ENCODE results near the gene CCDC91. TPM values are rescaled to one million over a fixed set of nuclear protein-coding genes. Genes with fewer than 3 reads are reported as not detected.
"Not testable (repeated sequence)": the region's sequence is repeated elsewhere in the genome, so short reads cannot be mapped to it uniquely, and the experiment has no call there.

CCDC91 gene
- total RNA-seq, 2 donors from 2014 or later = 62.5 to 65.3 TPM

DNA sequence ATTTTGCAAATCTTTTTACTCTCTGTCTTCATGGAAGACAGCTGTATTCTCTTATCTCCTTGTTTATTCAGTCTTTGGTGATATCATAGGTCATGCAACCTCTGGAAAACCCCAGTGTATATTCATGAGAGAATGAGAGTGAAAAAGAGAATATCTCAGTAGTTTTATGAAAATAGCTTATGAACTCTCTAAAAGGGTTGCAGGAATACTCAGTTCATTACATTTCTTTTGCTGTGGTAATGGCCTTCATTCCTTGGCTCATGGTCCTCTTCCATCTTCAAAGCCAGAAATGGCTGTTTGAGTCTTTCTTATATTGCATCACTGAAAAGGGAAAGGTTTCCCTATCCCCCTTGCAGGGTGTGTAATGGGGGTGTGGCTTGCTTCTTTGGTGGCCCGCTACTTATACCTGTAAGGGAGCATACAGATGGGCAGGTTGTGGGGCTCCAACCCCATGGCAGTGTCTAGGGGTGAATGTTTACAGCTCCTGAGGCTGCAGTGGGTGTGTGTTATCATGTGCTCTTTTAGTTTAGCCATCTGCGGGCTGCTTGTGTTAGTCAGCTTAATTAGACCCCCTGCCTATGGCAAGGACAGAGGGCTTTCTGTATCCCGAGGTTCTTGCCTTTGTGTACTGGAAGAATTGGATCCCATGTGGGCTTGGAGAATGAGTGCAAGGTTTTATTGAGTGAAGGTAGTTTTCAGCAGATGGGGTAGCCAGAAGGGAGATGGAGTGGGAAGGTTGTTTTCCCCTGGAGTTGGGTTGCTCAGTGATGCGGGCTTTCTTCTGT is 150.2 kb downstream of the CCDC91 start:
- Mint-ChIP-seq H3K27ac (no peak overlapping the region), H3K27me3 (no peaks in the 10 kb centered on the region), H3K4me1 (peaks cover 9% of the 10 kb centered on the region), H3K36me3 (ENCODE audit: low read depth) (peaks cover 10% of the 10 kb centered on the region), H3K4me3 (no peak overlapping the region)
- DNase-seq (no peak), ATAC-seq (no peak)
- no peaks in the 10 kb centered on the region for H3K9me3 ChIP-seq (ENCODE audit: control insufficient read depth, low read length, poor library complexity, severe bottlenecking)

DNA sequence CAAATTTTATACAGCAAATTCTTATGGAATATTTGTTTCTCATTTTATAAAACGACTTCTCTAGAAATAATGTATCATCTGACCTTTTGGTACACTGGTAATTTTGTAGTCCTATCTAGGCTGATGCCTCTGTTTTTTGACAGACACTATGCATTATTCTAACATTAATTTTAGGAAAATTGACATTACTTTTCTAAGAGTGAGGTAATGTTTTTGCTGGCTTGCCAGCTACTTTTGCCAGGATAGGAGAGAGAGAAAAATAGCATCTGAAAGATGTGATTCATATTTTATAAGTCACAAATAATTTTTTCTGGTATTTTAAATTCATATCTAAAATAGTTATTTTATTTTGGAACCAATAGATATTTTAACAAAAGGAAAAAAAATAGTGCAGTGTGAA is 153.5 kb downstream of the CCDC91 start:
- no peaks in the 10 kb centered on the region for H3K27me3 Mint-ChIP-seq
- ATAC-seq = no peak
- no peak overlapping the region for H3K4me3 Mint-ChIP-seq
- H3K9me3 ChIP-seq (ENCODE audit: control insufficient read depth, low read length, poor library complexity, severe bottlenecking) = no peaks in the 10 kb centered on the region
- no peak overlapping the region for H3K27ac Mint-ChIP-seq
- H3K4me1 Mint-ChIP-seq = peaks cover 9% of the 10 kb centered on the region
- DNase-seq = no peak
- H3K36me3 Mint-ChIP-seq (ENCODE audit: low read depth) = peaks cover 8% of the 10 kb centered on the region

DNA sequence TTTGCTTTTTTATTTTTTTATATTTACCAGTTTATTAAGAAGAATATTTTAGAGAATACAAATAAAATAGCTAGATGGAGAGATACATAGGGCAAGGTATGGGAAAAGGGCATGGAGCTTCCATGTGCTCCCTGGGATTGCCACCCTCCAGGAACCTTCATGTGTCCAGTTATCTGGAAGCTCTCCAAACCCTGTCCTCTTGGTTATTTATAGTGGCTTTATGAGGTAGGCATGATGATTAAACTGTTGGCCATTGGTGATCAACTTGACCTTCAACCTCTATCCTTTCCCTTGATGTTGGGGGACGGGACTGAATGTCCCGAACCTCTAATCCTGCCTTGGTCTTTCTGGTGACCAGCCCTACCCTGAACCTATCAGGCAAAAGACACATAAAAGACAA is 156.3 kb downstream of the CCDC91 start:
- H3K4me1 Mint-ChIP-seq = peaks cover 7% of the 10 kb centered on the region
- DNase-seq (no peak), ATAC-seq (no peak)
- H3K27me3 Mint-ChIP-seq = no peaks in the 10 kb centered on the region
- H3K27ac Mint-ChIP-seq = no peak overlapping the region
- H3K36me3 Mint-ChIP-seq (ENCODE audit: low read depth) = peaks cover 4% of the 10 kb centered on the region
- no peaks in the 10 kb centered on the region for H3K9me3 ChIP-seq (ENCODE audit: control insufficient read depth, low read length, poor library complexity, severe bottlenecking)
- H3K4me3 Mint-ChIP-seq = no peak overlapping the region

DNA sequence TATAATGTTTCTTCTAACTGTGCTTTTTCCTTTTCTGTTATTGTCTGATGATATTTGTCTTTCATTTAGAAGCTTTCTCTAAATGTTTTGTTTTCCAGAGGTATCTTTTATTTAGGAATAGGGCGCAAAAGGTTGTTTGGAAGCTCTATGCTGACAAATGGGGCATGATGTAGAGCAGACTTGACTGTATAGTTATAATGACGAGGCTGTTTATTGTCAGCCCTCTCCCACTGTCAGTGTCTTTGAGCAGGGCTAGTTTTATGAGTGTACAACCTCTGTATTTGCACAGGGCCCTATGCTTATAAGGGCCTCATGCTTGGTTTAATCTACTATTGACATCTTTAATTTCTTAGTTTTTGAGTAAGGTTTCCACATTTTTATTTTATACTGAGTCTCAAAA is 158.9 kb downstream of the CCDC91 start:
- ATAC-seq = no peak
- no peak for DNase-seq
- Mint-ChIP-seq H3K36me3 (ENCODE audit: low read depth) (peaks cover 6% of the 10 kb centered on the region), H3K4me3 (no peak overlapping the region), H3K27me3 (no peaks in the 10 kb centered on the region), H3K27ac (no peak overlapping the region), H3K4me1 (peaks cover 2% of the 10 kb centered on the region)
- no peaks in the 10 kb centered on the region for H3K9me3 ChIP-seq (ENCODE audit: control insufficient read depth, low read length, poor library complexity, severe bottlenecking)

DNA sequence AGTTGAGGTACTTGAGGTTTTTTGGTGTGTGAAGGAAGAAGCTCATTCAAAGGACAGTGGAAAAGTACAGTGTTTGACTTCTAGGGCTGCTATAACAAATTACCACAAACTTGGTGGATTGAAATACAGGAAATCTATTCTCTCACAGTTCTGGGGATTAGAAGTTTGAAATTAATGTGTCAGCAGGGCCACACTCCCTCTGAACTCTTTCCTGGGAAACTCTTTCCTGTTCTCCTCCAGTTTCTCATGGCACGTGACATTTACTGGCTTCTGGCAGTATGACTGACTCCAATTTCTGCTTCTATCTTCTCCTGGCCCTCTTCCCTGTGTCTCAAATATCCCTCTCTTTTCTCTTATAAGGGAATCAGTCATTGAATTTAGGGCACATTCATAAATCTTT is 160.2 kb downstream of the CCDC91 start:
- H3K36me3 Mint-ChIP-seq (ENCODE audit: low read depth) = peaks cover 7% of the 10 kb centered on the region
- H3K4me1 Mint-ChIP-seq = peaks cover 2% of the 10 kb centered on the region
- H3K9me3 ChIP-seq (ENCODE audit: control insufficient read depth, low read length, poor library complexity, severe bottlenecking) = no peaks in the 10 kb centered on the region
- no peak overlapping the region for H3K27ac Mint-ChIP-seq
- DNase-seq (no peak), ATAC-seq (no peak)
- no peak overlapping the region for H3K4me3 Mint-ChIP-seq
- H3K27me3 Mint-ChIP-seq = no peaks in the 10 kb centered on the region

DNA sequence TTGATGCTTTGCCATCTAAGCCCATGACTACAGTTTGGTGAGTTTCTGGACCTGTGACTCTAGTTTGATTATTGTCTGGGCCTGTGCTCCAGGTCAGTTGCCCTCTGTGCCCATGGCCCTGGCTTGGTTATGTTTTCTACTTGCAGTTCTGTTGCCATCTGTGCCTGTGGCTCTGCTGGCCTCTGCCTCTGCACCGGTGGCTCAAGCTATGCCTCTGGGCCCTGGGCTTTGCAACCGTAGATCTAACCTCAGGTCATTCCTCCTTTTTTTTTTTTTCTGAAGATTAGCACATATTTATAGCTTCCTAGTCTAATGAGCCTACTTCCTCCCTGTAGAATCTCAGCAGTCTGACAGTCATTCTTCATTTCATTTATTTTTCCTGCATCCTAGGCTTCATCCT is 161.2 kb downstream of the CCDC91 start:
- no peak for ATAC-seq
- DNase-seq = no peak
- no peaks in the 10 kb centered on the region for H3K9me3 ChIP-seq (ENCODE audit: control insufficient read depth, low read length, poor library complexity, severe bottlenecking)
- Mint-ChIP-seq H3K27ac (no peak overlapping the region), H3K27me3 (no peaks in the 10 kb centered on the region), H3K4me1 (peaks cover 5% of the 10 kb centered on the region), H3K36me3 (ENCODE audit: low read depth) (peaks cover 7% of the 10 kb centered on the region), H3K4me3 (no peak overlapping the region)

DNA sequence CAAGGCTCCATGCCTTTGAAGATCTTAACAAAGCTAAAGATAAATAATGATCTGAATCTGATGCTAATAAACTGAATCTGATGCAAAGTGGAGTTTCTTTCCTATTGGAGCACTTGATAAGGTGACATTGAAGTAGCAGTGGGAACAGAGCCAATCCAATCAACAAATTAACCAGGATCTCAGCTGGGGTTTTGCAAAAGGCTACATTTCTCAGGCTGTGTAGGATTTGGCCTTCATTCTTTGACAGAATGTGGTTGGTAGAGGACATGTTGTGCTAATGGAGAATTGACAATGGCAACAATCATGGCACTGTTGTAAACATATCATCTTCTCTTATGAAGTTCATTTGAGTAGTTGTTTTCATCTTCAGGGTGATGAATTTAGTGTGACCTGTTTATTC is 164.9 kb downstream of the CCDC91 start:
- Mint-ChIP-seq H3K27ac (no peak overlapping the region), H3K4me3 (no peak overlapping the region), H3K4me1 (peaks cover 4% of the 10 kb centered on the region), H3K27me3 (no peaks in the 10 kb centered on the region), H3K36me3 (ENCODE audit: low read depth) (peaks cover 7% of the 10 kb centered on the region)
- DNase-seq = no peak
- no peak for ATAC-seq
- no peaks in the 10 kb centered on the region for H3K9me3 ChIP-seq (ENCODE audit: control insufficient read depth, low read length, poor library complexity, severe bottlenecking)

DNA sequence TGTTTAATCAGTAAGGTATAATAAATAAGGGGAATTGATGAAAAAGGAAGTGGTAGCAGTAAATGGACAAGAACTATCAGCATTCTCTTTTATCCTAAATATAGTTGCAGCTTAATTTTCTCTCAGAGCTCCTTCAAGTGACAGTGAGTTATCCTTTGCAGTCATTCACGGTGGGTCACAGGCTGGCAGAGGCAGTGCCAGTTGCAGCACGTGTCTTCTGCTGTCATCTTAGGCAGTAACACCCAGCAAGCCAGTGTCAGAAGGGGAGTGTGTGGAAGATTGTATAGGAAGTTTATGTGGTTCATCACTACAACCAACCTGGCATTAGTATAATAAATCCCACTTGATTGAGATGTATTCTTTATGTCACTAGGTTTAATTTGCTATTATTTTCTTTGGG is 170.0 kb downstream of the CCDC91 start:
- Mint-ChIP-seq H3K4me3 (no peak overlapping the region), H3K36me3 (ENCODE audit: low read depth) (peaks cover 5% of the 10 kb centered on the region), H3K27me3 (no peaks in the 10 kb centered on the region), H3K4me1 (peaks cover 4% of the 10 kb centered on the region), H3K27ac (no peak overlapping the region)
- ATAC-seq (no peak), DNase-seq (no peak)
- no peaks in the 10 kb centered on the region for H3K9me3 ChIP-seq (ENCODE audit: control insufficient read depth, low read length, poor library complexity, severe bottlenecking)

DNA sequence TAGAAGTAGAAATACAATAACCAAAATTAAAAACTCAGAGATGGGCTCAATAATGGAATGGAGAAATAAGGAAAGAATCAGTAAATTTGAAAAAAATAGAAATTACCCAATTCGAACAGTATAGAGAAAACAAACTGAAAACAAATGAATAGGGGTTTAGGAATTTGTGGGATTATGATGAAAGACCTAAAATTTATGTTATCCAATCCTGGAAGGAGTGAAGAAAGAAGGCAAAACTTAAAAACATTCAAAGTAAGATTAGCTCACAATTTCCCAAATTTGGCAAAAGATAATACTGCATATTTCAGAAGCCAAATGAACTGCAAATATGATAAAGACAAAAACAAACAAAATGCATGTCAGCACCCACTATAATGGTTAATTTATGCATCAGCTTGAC is 177.1 kb downstream of the CCDC91 start:
- DNase-seq = no peak
- Mint-ChIP-seq H3K27ac (no peak overlapping the region), H3K4me1 (no peaks in the 10 kb centered on the region), H3K27me3 (no peaks in the 10 kb centered on the region), H3K4me3 (no peak overlapping the region), H3K36me3 (ENCODE audit: low read depth) (peaks cover 16% of the 10 kb centered on the region)
- H3K9me3 ChIP-seq (ENCODE audit: control insufficient read depth, low read length, poor library complexity, severe bottlenecking) = peaks cover 12% of the 10 kb centered on the region
- ATAC-seq = no peak

DNA sequence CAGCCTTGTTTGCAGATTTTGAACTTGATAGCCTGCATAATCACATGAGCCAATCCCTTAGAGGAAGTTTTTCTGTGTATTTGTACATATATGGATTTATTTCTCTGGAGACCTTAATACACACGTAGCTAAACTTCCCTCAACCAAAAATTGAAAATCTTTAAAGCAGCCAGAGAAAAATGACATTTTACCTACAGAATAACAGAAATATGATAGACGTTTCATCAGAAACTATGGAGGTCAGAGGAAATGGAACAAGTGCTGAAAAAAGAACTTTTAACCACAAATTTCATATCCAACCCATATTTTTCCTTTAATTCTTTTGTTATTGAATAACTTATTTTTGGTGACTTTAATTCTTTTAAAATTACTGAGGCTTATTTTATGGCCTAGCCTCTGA is 177.7 kb downstream of the CCDC91 start:
- Mint-ChIP-seq H3K4me3 (no peak overlapping the region), H3K27me3 (no peaks in the 10 kb centered on the region), H3K4me1 (no peaks in the 10 kb centered on the region), H3K27ac (no peak overlapping the region), H3K36me3 (ENCODE audit: low read depth) (peaks cover 16% of the 10 kb centered on the region)
- ATAC-seq (no peak), DNase-seq (no peak)
- peaks cover 12% of the 10 kb centered on the region for H3K9me3 ChIP-seq (ENCODE audit: control insufficient read depth, low read length, poor library complexity, severe bottlenecking)

DNA sequence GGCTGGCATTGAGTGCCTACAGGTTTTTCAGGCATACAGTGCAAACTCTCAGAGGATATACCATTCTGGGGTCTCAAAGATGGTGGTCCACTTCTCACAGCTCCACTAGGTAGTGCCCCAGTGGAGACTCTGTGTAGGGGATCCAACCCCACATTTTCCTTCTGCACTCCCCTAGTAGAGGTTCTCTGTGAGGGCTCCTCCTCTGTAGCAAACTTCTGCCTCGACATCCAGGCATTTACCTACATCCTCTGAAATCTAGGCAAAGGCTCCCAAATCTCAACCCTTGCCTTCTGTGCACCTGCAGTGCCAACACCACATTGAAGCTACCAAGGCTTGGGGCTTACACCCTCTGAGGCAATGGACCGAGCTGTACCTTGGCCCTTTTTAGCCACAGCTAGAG is 179.2 kb downstream of the CCDC91 start:
- Mint-ChIP-seq H3K27ac (no peak overlapping the region), H3K4me3 (no peak overlapping the region), H3K27me3 (no peaks in the 10 kb centered on the region), H3K4me1 (no peaks in the 10 kb centered on the region), H3K36me3 (ENCODE audit: low read depth) (peaks cover 22% of the 10 kb centered on the region)
- DNase-seq = no peak
- ATAC-seq = no peak
- peaks cover 12% of the 10 kb centered on the region for H3K9me3 ChIP-seq (ENCODE audit: control insufficient read depth, low read length, poor library complexity, severe bottlenecking)

DNA sequence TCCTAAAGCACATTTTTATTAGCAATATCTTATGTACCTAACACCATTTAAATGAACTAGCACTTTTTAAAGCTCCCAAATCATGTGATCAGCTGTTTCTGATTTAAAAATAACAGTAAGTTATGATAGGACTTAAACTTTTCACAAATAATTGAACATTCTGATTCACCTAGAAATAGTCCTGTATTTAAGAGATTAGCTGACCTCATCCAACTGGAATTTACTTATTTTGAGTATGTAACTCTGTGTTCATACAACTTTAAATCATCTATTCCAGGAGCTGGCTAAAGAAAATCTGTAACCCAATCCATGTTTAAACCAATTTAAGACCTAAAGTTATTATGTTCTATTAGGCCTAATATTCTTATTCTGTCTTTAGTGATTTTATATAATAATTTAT is 184.3 kb downstream of the CCDC91 start:
- Mint-ChIP-seq H3K36me3 (ENCODE audit: low read depth) (peaks cover 13% of the 10 kb centered on the region), H3K27me3 (no peaks in the 10 kb centered on the region), H3K27ac (no peak overlapping the region), H3K4me3 (no peak overlapping the region), H3K4me1 (peaks cover 2% of the 10 kb centered on the region)
- DNase-seq (no peak), ATAC-seq (no peak)
- H3K9me3 ChIP-seq (ENCODE audit: control insufficient read depth, low read length, poor library complexity, severe bottlenecking) = peaks cover 3% of the 10 kb centered on the region

DNA sequence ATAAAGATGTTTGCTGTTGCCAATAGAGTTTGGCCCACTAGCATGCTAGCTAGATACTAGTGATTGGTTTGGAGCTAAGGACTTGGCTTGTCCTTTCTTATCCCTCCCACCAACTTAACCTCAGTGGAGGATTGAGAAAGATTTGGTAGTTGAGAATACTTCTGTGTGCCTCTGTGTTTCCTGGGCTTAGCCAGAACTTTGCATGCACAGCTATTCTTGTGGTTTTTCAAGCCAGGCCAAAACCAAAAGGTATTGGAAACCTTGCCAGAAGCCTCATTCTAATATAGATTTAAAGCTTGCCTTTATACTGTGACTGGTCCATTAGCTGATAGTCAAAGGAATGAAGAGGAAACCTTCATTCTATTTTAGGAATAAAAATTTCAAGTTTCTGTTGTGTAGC is 188.5 kb downstream of the CCDC91 start:
- DNase-seq = no peak
- peaks cover 1% of the 10 kb centered on the region for H3K36me3 Mint-ChIP-seq (ENCODE audit: low read depth)

DNA sequence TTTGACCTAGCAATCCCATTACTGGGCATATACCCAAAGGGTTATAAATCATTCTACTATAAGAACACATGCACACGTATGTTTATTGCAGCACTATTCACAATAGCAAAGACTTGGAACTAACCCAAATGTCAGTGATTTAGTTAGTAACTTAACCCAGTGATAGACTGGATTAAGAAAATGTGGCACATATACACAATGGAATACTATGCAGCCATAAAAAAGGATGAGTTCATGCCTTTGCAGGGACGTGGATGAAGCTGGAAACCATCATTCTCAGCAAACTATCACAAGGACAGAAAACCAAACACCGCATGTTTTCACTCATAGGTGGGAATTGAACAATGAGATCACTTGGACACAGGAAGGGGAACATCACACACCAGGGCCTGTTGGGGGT is 189.5 kb downstream of the CCDC91 start:
- not testable (repeated sequence) for ATAC-seq; H3K27me3 Mint-ChIP-seq; H3K27ac Mint-ChIP-seq; H3K4me1 Mint-ChIP-seq; H3K36me3 Mint-ChIP-seq (ENCODE audit: low read depth); H3K4me3 Mint-ChIP-seq; H3K9me3 ChIP-seq (ENCODE audit: control insufficient read depth, low read length, poor library complexity, severe bottlenecking); DNase-seq

More for the DNA sequence above, 188.5 kb downstream of the CCDC91 start:
- ATAC-seq = no peak
- Mint-ChIP-seq H3K4me1 (peaks cover 2% of the 10 kb centered on the region), H3K27ac (no peak overlapping the region), H3K27me3 (no peaks in the 10 kb centered on the region), H3K4me3 (no peak overlapping the region)
- no peaks in the 10 kb centered on the region for H3K9me3 ChIP-seq (ENCODE audit: control insufficient read depth, low read length, poor library complexity, severe bottlenecking)
